NCI-H446 (cell line): Measurements from ENCODE around the gene CLEC10A.
A peak's percentile ranks its signal among the peaks of the same experiment; 100 is the strongest.
"Not testable (repeated sequence)": the region's sequence is repeated elsewhere in the genome, so short reads cannot be mapped to it uniquely, and the experiment has no call there.

ENCODE experiments used
- DNase-seq, 2 experiments: peaks; one replicate each; lab custom pipeline; 2025; lab: John Stamatoyannopoulos, UW

CLEC10A gene

GRCh38 chr17:7072406-7072805 is 7.6 kb downstream of the CLEC10A start:
- DNase-seq, result no peak

GRCh38 chr17:7070712-7071111 is 9.3 kb downstream of the CLEC10A start:
- DNase-seq, result no peak

GRCh38 chr17:7068268-7068667 is 11.8 kb downstream of the CLEC10A start:
- DNase-seq, result no peak

- no peak for DNase-seq
These were observed 12.9 kb downstream of the CLEC10A start for GRCh38 chr17:7067198-7067597.

GRCh38 chr17:7064261-7064660 is 15.8 kb downstream of the CLEC10A start:
- DNase-seq, result no peak

GRCh38 chr17:7063518-7064094 is 16.4 kb downstream of the CLEC10A start:
- no peak for DNase-seq

GRCh38 chr17:7060165-7060891 is 19.7 kb downstream of the CLEC10A start:
- DNase-seq, result no peak

- DNase-seq, result no peak
These were observed 21.1 kb downstream of the CLEC10A start for GRCh38 chr17:7058831-7059447.

GRCh38 chr17:7056386-7056785 is 23.7 kb downstream of the CLEC10A start:
- DNase-seq, result no peak

- DNase-seq, result not testable (repeated sequence)
These were observed 29.5 kb downstream of the CLEC10A start for GRCh38 chr17:7050583-7050982.

- DNase-seq, result no peak
These were observed 31.1 kb downstream of the CLEC10A start for GRCh38 chr17:7048968-7049367.

- DNase-seq, result no peak
These were observed 32.5 kb downstream of the CLEC10A start for GRCh38 chr17:7047566-7047965.

- not testable (repeated sequence) for DNase-seq
These were observed 33.2 kb downstream of the CLEC10A start for GRCh38 chr17:7046725-7047397.

- DNase-seq, result no peak
These were observed 33.8 kb downstream of the CLEC10A start for GRCh38 chr17:7046127-7046724.

GRCh38 chr17:7045492-7046126 is 34.4 kb downstream of the CLEC10A start:
- DNase-seq, result peak; percentile 3 to 42

GRCh38 chr17:7043497-7044198 is 36.4 kb downstream of the CLEC10A start, which contains the start of gene SLC16A11:
Gene SLC16A11, minus strand, starts transcription at chr17:7044092. Its CDS starts 579 bp downstream, at chr17:7043513.
- DNase-seq, result no peak

- no peak for DNase-seq
These were observed 36.9 kb downstream of the CLEC10A start for GRCh38 chr17:7043182-7043496.

- no peak for DNase-seq
These were observed 37.4 kb downstream of the CLEC10A start for GRCh38 chr17:7042501-7043181.

GRCh38 chr17:7041607-7042500 is 38.2 kb downstream of the CLEC10A start:
- no peak for DNase-seq

GRCh38 chr17:7039832-7040231 is 40.2 kb downstream of the CLEC10A start:
- no peak for DNase-seq
